HG02798 (cell line): ENCODE data around the gene NFIB.

Source experiments
- ATAC-seq: cut with Tn5 transposase; IDR thresholded peaks from one replicate; pipeline ENCODE4 v1.9.1; 2021; ENCODE audit warnings: mild to moderate bottlenecking; ENCODE audit not compliant: unreplicated experiment, poor library complexity

NFIB gene

GRCh38 chr9:14198841-14199455 is 115.0 kb downstream of the NFIB start:
- ATAC-seq, result no peak

DNA sequence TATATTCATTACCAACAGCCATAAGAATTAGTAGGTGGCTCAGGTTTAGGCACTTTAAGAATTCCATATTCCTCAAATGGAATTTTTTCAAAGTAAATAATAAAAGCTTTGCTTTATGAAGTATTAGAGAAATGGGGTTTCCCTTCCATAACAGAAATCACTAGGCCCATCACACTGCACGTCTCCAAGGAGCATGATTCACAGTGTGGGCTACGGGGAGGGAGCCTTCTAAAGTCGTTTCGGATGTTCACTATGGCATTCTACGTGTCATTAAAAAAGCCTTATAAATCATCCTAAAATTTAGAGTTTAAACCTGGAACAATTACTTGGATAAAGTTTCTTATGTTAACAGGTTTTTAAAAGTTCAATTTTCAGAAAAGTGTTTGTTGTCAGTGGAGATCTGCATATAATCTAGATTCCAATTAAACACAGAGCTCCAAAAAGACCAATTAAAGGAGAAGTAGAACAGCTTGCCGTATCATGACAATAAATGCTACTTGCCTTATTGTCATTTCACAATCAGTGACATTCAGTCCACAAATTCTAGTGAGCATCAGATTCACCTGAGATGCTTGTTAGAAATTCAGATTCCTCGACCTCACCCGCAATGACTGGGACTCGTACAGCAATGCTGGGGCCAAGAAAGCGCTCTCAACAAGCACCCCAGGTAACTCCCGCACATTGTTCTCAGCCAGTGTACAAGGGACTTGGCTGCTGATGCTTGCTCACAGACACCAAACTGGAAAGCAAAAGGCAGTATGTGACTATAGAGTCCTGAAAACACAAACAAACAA is 115.7 kb downstream of the NFIB start:
- no peak for ATAC-seq

DNA sequence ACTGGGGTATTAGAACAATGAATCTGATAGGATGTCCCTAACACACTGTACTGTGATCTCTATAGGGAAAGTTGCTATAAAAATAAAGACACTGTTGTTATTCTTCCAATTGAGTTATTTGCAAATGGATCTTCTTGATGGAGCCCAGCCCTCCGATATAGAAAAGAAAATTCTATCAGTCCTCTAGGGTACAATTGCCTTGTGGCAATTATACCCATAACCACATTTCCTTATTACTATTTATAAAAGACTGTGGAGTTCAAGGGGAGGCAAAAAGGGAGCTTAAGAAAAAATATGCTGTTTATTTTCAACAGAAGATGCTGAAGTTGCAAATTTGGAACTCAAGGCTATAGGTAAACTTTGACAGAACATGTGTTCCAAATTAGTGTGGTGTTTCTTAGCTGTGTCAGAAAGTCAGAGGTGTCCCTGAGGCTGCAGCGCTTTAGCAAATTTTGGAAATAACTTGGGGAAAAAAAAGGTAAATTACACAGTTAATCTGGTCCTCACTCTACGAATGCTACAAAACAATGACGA is 116.5 kb downstream of the NFIB start:
- no peak for ATAC-seq

GRCh38 chr9:14193328-14193990 is 120.5 kb downstream of the NFIB start:
- ATAC-seq, result no peak

DNA sequence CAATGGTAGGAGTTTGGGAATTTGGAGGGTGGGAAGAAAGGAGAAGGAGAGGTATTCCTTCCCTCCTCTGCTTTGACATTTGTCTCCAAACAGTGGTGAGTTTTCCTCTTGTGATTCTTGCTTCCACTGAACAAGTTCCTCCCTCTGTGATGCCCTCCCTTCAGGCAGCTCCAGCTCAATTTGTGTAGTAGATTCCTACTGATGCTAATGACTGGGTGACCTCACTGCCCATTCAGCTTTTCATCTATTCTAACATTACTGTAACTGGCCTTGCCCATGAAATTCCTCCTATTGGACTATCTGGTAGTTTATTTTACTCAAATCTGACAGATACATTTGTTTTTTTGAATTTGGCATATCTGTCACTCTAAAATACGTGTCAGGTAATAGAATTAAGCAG is 121.4 kb downstream of the NFIB start:
- ATAC-seq, result no peak

- no peak for ATAC-seq
Observed at GRCh38 chr9:14191512-14191911, 122.4 kb downstream of the NFIB start.

DNA sequence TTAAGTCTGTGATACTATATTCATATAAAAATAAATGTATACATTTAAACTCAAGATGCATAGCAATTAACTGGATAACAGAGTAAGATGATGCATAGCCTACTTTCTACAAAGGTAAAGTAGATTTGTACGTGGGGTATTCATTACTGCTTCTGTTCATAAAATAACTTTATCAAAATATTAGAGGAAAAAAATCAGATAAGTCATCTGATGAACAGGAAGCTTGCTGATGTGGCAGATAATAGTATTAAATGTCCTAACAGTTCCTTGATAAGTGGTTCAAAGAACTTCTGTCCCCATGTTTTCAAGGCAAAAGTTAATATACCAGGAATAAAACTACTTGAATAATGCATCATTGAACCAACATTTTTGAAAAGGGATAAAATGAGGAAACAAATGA is 123.7 kb downstream of the NFIB start:
- ATAC-seq, result no peak

- ATAC-seq, result no peak
Observed at GRCh38 chr9:14189578-14189977, 124.4 kb downstream of the NFIB start.

DNA sequence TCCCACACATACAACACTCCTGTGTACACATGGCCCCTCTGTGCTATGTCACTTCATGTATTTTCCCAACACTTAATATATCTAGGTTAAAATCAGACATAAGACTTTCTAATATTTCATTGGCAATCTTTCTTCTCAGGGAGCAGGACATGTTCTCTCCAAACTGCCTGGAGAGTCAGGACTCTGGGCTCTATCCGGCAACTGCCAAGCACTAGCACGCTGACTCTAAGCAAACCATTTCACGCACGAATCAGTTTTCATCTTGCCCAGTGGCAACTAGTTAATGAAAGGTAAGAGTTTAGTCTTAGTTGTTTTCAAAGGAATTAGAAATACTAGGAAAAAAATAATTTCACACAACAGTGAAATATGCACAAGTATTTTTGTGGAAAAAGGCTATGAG is 124.8 kb downstream of the NFIB start:
- ATAC-seq, result no peak

DNA sequence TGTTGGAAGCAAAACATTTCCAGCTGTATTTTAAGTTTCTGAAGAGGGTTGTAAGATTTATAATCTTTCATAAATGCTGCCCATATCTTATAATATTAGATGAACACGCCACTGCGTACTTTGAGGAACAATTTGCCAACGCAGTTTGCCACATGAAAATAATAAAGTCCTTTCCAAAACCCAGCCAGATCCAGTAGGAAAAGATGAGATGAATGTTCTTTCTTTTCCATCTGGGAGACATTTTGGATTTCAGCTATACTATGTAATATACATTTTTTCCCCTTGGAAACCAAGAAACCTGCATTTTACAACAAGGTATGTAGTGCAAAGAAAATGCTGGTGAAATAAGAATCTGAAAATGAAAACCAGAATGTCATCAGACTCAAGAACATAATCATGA is 125.4 kb downstream of the NFIB start:
- ATAC-seq, result no peak

DNA sequence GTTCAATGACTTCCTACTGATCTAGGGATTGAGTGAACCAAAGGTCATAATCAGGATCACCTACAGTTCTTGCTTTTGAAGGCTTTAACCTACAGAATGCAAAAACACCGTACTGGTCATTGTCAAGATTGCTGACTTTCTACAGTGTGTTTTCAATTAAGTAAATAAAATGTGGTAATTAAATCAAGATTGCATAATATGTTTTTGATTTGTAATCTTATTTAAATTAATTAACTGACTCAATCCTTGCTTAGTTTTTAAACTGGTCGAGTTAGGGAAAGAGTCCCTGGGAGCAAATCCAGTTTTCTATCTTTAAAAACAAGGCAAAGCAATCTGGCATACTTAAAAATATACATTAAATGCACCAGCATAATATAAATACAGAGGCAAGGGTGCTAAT is 125.9 kb downstream of the NFIB start:
- no peak for ATAC-seq

DNA sequence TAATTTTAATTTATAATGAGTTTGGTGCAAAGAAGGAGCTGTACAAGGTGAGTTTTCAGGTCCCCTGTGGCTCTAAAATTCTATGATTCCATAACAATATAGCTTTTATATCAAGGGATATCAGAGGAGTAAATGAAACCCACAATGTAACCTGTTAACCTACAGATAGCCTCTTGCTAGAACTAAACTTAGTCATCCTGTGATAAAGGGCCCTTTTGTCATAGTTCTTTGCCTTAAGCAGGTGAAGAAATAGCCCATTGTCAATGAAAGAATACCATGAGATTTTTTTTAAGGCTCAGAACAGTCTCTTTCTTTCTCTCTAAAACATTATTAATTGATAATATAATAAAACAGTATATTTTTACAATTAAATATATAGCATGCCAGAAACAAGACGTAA is 127.8 kb downstream of the NFIB start:
- no peak for ATAC-seq

DNA sequence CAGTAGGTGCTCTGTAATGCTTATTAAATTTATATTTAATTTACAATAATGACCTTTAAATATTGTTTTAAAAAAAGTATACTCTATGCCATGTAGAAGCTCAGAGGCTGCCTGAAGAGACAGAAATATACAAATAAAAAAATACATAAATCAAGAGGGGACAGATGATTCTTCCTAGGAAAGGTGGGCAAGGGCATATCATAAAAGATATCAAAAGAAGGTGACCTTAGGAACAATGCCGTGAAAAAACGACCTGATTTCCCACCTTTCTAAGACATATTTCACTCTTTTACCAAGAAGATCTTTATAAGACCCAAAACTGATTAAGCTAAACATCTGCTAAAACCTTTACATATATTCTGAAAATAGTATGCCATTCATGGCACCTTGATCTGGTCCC is 128.9 kb downstream of the NFIB start:
- ATAC-seq, result no peak

DNA sequence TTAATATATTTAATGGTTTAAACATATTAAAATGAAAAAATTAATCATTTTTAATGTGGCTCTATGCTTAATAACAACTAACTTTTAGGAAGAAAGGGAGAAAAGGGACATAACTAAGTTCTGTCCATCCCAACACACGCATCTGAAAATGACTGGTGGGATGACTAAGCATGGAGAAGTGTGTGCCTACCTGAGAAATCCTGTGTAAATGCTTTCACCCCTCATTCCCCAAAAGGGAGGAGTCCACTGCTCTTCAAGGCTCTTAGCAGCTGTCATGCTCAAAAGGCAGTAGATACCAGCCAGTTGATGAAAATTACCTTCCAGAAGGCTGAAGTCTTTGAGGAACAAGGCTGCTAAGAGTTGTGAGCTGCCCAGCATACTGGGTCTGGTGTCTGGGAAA is 130.9 kb downstream of the NFIB start:
- no peak for ATAC-seq

GRCh38 chr9:14180960-14181537 is 132.9 kb downstream of the NFIB start:
- ATAC-seq, result no peak

- ATAC-seq, result no peak
Observed at GRCh38 chr9:14180093-14180959, 133.6 kb downstream of the NFIB start.

DNA sequence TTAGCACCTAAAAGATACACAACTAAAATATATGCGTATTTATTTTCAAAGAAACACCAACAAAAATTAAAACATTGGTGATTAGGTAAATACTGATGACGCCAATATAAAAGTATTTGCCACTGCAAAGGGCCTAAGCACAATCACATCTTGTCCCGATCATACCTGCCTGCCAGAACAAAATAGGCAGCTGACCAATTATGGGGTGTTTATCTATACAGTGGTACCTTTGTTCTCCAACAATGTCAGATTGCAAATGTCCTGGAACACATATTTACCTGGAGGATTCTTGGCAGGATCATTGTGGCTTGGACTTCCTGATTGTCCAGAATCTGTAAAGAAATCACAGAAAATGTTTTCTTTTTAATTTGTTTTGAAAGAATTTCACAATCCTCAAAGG is 134.5 kb downstream of the NFIB start:
- ATAC-seq, result no peak

DNA sequence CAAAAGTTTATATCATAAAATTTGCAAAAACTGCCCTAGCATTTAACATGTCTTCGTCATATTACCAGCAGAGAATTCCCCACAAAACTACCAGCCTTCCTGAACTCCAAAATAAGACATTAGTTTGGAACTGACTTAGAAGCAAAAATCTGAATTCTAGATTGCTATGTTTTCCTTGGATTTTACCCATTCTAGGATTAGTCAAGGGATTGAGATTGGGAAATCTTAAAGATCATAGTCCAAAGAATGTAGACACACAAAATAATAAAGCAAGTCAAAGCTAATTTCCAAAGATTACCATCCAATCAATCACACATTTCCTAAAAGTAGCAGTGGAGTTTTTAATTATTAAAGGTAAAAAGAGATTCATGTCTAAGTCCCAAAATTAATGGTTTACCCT is 138.2 kb downstream of the NFIB start:
- no peak for ATAC-seq

DNA sequence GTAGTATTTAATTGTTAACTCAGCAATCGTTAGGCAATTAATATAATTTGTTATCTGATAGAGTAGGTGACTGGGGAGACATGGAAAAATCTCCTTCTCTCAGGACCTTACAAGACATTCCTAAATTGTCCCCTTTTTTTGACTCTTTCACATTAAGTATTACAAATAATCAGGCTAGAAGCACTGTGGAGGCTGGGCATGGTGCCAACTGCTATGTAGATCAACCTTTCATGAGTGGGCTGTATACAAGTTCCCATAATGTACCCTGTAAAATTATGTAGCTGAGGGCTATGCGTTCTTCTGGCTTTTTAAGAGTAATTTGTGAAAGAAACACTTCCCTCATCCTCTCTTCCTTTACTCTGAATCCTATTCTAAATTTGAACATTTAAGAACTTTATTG is 140.2 kb downstream of the NFIB start:
- ATAC-seq, result no peak

GRCh38 chr9:14170973-14171596 is 142.9 kb downstream of the NFIB start:
- ATAC-seq, result peak; percentile 72
